Measurements from ENCODE around the gene MYOG. TPM values are rescaled to one million over a fixed set of nuclear protein-coding genes. Genes with fewer than 3 reads are reported as not detected.

Gene MYOG
- total RNA-seq, 4 donors from 2014 or later, result not detected

DNA sequence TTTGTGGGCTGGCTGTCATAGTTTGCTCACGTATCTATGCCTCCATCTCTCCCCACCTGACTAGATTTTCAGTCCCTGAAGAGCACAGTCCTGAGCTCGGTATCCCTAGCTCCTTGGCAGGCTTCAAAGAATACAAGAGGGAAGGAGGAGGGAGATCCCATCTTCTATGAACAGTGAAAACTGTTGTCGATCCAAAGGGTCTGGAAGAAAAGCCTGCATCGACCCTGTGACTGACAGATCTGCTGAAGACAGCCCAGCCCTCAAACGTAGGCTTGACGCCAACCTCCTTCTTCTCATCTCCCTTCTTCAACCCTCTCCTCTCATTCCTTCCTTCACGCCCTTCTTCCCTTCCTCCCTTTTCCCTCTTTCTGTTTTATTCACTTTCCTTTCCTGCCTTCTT is 28.4 kb upstream of the MYOG start:
- Histone ChIP-seq H3K4me1 (no peaks in the 10 kb centered on the region), H3K36me3 (no peaks in the 10 kb centered on the region), H3K27me3 (no peaks in the 10 kb centered on the region), H3K27ac (no peak overlapping the region), H3K9me3 (no peaks in the 10 kb centered on the region), H3K4me3 (no peak overlapping the region)
- TF ChIP-seq CTCF (IDR thresholded peaks at IDR 0.05) (no peak), POLR2A (IDR thresholded peaks at IDR 0.05) (no peak)
- no peak for DNase-seq

DNA sequence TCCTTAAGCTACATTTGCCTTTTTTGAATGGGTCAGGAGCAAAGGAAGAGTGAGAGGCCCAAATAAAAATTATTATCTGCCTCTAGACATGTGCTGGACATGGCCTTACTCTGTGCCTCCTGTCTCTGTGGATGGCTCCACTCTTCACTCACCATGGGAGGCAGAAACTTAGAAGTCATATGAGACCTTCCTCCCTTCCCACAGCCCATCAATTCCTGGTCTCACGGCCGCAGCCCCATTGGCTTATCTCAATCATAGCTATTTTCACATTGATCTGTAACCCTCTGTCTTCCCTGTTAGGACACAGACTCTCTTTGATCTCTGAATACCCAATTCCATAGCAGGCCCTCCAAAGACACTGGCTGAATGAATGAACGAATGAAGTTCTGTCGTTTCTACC is 27.5 kb upstream of the MYOG start:
- Histone ChIP-seq H3K9me3 (no peaks in the 10 kb centered on the region), H3K27ac (no peak overlapping the region), H3K36me3 (no peaks in the 10 kb centered on the region), H3K27me3 (no peaks in the 10 kb centered on the region), H3K4me3 (no peak overlapping the region), H3K4me1 (no peaks in the 10 kb centered on the region)
- TF ChIP-seq POLR2A (IDR thresholded peaks at IDR 0.05) (no peak), CTCF (IDR thresholded peaks at IDR 0.05) (no peak)
- DNase-seq, result no peak

- peak overlapping the region in 1 of 4 donors; percentile 4 for H3K27ac ChIP-seq
- no peaks in the 10 kb centered on the region for H3K4me1 ChIP-seq
- DNase-seq, result no peak
- no peaks in the 10 kb centered on the region for H3K36me3 ChIP-seq
- H3K4me3 ChIP-seq, result no peak overlapping the region
- H3K27me3 ChIP-seq, result no peaks in the 10 kb centered on the region
- TF ChIP-seq CTCF (IDR thresholded peaks at IDR 0.05) (no peak), POLR2A (IDR thresholded peaks at IDR 0.05) (no peak)
- H3K9me3 ChIP-seq, result no peaks in the 10 kb centered on the region
These were observed 26.7 kb upstream of the MYOG start for GRCh38 chr1:203112475-203112874.

DNA sequence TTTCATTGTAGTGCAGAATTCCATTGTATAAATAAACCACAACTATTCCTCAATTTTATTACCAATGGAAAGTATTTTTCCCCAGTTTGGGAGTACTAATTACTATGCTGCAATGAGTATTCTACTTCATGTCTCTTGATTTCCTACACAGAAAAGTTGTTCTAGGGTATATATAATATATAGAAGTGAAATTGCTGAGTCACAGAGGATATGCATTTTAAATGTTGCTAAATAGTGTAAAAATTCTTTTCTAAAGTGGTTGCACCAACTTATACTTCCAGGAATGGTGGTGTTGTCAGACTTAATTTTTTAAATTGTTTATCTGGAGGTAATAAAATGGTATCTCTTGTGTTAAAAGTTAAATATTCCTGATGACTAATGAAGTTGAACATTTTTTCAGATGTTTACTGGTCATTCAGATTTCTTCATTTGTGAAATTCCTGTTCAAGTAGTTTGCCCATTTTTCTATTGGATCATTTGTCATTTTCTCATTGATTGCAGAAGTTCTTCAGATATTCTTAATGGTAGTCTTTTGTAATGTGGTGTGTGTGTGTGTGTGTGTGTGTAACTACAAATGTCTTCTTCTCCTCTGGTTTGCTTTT is 19.1 kb upstream of the MYOG start:
- H3K9me3 ChIP-seq, result no peaks in the 10 kb centered on the region
- H3K27ac ChIP-seq, result no peak overlapping the region
- H3K4me3 ChIP-seq, result no peak overlapping the region
- no peak for DNase-seq
- H3K27me3 ChIP-seq, result no peaks in the 10 kb centered on the region
- TF ChIP-seq CTCF (IDR thresholded peaks at IDR 0.05), result no peak
- no peak for TF ChIP-seq POLR2A (IDR thresholded peaks at IDR 0.05)
- no peaks in the 10 kb centered on the region for H3K36me3 ChIP-seq
- no peaks in the 10 kb centered on the region for H3K4me1 ChIP-seq

- Histone ChIP-seq H3K36me3 (no peaks in the 10 kb centered on the region), H3K4me1 (no peaks in the 10 kb centered on the region), H3K27ac (no peak overlapping the region), H3K4me3 (no peak overlapping the region), H3K27me3 (no peaks in the 10 kb centered on the region), H3K9me3 (no peaks in the 10 kb centered on the region)
- no peak for DNase-seq
- TF ChIP-seq POLR2A (IDR thresholded peaks at IDR 0.05), result no peak
- TF ChIP-seq CTCF (IDR thresholded peaks at IDR 0.05), result no peak
These were observed 18.1 kb upstream of the MYOG start for GRCh38 chr1:203103829-203104495.
